PC-3 (cell line): Measurements from ENCODE around the gene SARNP. TPM values are rescaled to one million over a fixed set of nuclear protein-coding genes. Genes with fewer than 3 reads are reported as not detected.

Experiments
- ATAC-seq: fragments of 200-7000 bp; cut with Tn5 transposase; 2 replicates; pipeline ENCODE4 v1.9.1; 2020; ENCODE audit warnings: mild to moderate bottlenecking, moderate library complexity
- BruUV-seq: library from RNA; stranded (reverse); fragments of 400-500 nt; replicated peaks from 2 replicates; lab custom pipeline; 2021; lab: Mats Ljungman, UMichigan
- CTCF ChIA-PET: fragments of 300-600 bp; sonication (Branson Sonifier 250); formaldehyde crosslinking; loops from one replicate; lab custom pipeline; 2022; ENCODE audit warnings: antibody characterized with exemption; lab: Charles Lee
- POLR2A ChIA-PET: fragments of 300-600 bp; sonication (Branson Sonifier 250); formaldehyde crosslinking; loops from one replicate; lab custom pipeline; 2022; ENCODE audit warnings: antibody characterized with exemption; ENCODE audit not compliant: unreplicated experiment; lab: Charles Lee
- DNase-seq: peaks from one replicate; pipeline ENCODE4 v3.0.0-alpha.2; 2015
- H2AFZ ChIP-seq: fragments of 300-600 bp; sonication (generic); 2 replicates; pipeline ENCODE4 v1.6.0; 2016; ENCODE audit warnings: antibody characterized with exemption, low read length
- H3F3A ChIP-seq: fragments of 300-600 bp; sonication (generic); one replicate; pipeline ENCODE4 v1.6.0; 2017; ENCODE audit warnings: antibody characterized with exemption, low read length, control low read depth, mild to moderate bottlenecking; ENCODE audit not compliant: unreplicated experiment
- H3K27ac ChIP-seq: fragments of 300-600 bp; sonication (generic); 2 replicates; pipeline ENCODE4 v1.5.1; 2016; ENCODE audit warnings: mild to moderate bottlenecking, low read length
- H3K27me3 ChIP-seq: fragments of 300-600 bp; sonication (generic); 2 replicates; pipeline ENCODE4 v1.6.1; 2016; ENCODE audit warnings: low read length, mixed read lengths
- H3K36me3 ChIP-seq: fragments of 300-600 bp; sonication (generic); 2 replicates; pipeline ENCODE4 v1.6.1; 2016; ENCODE audit warnings: low read depth, mixed run types, low read length, mixed read lengths
- H3K4me1 ChIP-seq: fragments of 300-600 bp; sonication (generic); 2 replicates; pipeline ENCODE4 v1.5.1; 2016; ENCODE audit warnings: low read length; ENCODE audit not compliant: insufficient read depth
- H3K4me2 ChIP-seq: fragments of 300-600 bp; sonication (generic); 2 replicates; pipeline ENCODE4 v1.6.0; 2016; ENCODE audit warnings: low read length
- H3K4me3 ChIP-seq: fragments of 300-600 bp; sonication (generic); 2 replicates; pipeline ENCODE4 v1.5.1; 2016; ENCODE audit warnings: mild to moderate bottlenecking, low read length, mixed read lengths
- H3K79me2 ChIP-seq: fragments of 300-600 bp; sonication (generic); 2 replicates; pipeline ENCODE4 v1.6.1; 2017; ENCODE audit warnings: low read length, mixed read lengths
- H3K9ac ChIP-seq: fragments of 300-600 bp; sonication (generic); 2 replicates; pipeline ENCODE4 v1.6.0; 2016; ENCODE audit warnings: mild to moderate bottlenecking, low read length
- H3K9me2 ChIP-seq: fragments of 300-600 bp; sonication (generic); replicated peaks from 2 replicates; pipeline ENCODE4 v1.6.1; 2016; ENCODE audit warnings: mixed run types, low read length, mixed read lengths
- H3K9me3 ChIP-seq: fragments of 300-600 bp; sonication (generic); 2 replicates; pipeline ENCODE4 v1.6.1; 2016; ENCODE audit warnings: low read length, mixed read lengths
- H4K20me1 ChIP-seq: fragments of 300-600 bp; sonication (generic); 2 replicates; pipeline ENCODE4 v1.6.1; 2016; ENCODE audit warnings: low read length, mixed read lengths
- EZH2 ChIP-seq: fragments of 300-600 bp; sonication (generic); IDR thresholded peaks from one replicate; pipeline ENCODE4 v1.6.1; 2017; ENCODE audit warnings: antibody characterized with exemption, mild to moderate bottlenecking, low read length; ENCODE audit not compliant: unreplicated experiment
- EZH2phosphoT487 ChIP-seq: fragments of 300-600 bp; sonication (generic); IDR thresholded peaks from 2 replicates; pipeline ENCODE4 v1.6.1; 2018; ENCODE audit warnings: mild to moderate bottlenecking, antibody characterized with exemption, low read length, borderline replicate concordance
- intact Hi-C: fragments of 100-400 bp; cut with micrococcal nuclease; formaldehyde crosslinking; loops from 2 replicates; pipeline ENCODE4 v1.9.0; 2023
- total RNA-seq: library from RNA; depleted of rRNA; stranded (reverse); fragments of >200 nt; gene quantifications from 2 replicates; pipeline ENCODE4 v1.2.3, GENCODE V29; 2014
- TF ChIP-seq, protein P1 (sequence below): fragments of 300-600 bp; sonication (generic); conservative IDR thresholded peaks from 2 replicates; pipeline ENCODE4 v1.5.1; 2017; ENCODE audit warnings: antibody characterized with exemption, low read depth, mild to moderate bottlenecking, low read length

Gene SARNP
- total RNA-seq, 1 experiment from 2014 or later: 103 TPM

DNA sequence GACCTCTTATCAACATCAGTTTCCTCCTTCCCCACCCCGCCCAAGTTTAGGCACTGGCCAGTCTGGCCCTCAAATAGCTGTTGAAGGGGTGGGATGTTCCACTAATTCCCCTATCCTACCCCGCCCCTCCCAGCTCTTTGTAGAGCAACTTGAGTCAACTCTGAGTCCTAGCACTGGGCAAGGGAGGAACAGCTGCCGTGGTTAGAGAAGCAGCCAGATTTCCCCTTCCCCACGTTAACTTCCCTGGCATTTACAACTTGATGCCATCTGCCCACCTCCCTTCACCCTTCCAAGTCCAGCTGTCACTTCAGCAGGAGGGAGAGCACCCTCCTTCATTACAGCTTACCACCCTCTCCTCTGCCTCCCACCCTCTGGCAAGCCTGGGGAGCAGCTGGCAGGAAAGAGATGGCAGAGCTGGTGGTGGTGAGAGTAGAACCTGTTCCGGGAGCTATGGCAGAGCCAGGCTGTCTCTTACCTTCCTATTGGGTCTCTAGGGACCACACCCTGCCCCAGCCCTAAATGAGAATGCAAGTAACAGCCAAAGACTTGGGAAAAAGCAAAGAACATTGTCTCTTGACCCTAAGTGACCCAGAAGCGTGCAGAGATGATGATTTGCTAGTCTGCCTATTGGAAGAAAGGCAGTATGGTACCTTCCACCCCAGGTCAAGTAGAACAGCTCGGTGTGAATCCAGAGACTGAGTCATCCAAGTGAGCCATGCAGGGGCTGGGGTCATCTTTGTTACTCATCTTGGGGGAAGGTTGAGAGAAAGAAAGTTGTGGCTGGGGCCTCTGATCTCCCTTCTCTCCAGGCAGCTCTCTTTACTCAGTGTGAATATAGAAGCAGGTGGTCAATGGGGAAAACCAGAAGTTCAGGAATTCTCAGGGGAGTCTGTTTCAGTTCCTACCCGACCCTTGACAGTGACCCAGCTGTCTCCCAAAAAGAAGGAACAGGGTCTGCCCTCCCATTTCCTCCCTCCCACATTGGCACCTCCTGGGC, 100.2 kb downstream of the SARNP start:
- H3K27ac ChIP-seq: peak overlapping the region; percentile 86
- POLR2A ChIA-PET: interaction anchor here (1.2 kb wide), 1 partner anchor 12 kb away, joined by 7 read pairs; the partner anchor contains the start of gene CD63
- H3K79me2 ChIP-seq: no peaks in the 10 kb centered on the region
- no TSS peak for BruUV-seq
- no peaks in the 10 kb centered on the region for H3K9me3 ChIP-seq
- H3K4me1 ChIP-seq: peaks cover 73% of the 10 kb centered on the region
- no peaks in the 10 kb centered on the region for H3K27me3 ChIP-seq
- no peaks in the 10 kb centered on the region for H4K20me1 ChIP-seq
- TF ChIP-seq, protein P1, sequence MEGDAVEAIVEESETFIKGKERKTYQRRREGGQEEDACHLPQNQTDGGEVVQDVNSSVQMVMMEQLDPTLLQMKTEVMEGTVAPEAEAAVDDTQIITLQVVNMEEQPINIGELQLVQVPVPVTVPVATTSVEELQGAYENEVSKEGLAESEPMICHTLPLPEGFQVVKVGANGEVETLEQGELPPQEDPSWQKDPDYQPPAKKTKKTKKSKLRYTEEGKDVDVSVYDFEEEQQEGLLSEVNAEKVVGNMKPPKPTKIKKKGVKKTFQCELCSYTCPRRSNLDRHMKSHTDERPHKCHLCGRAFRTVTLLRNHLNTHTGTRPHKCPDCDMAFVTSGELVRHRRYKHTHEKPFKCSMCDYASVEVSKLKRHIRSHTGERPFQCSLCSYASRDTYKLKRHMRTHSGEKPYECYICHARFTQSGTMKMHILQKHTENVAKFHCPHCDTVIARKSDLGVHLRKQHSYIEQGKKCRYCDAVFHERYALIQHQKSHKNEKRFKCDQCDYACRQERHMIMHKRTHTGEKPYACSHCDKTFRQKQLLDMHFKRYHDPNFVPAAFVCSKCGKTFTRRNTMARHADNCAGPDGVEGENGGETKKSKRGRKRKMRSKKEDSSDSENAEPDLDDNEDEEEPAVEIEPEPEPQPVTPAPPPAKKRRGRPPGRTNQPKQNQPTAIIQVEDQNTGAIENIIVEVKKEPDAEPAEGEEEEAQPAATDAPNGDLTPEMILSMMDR: no peak
- peak overlapping the region; percentile 72 for H3K4me3 ChIP-seq
- ATAC-seq: no peak
- intact Hi-C loops: no loop called here
- H3K4me2 ChIP-seq: peak overlapping the region; percentile 89
- no peaks in the 10 kb centered on the region for H3F3A ChIP-seq
- CTCF ChIA-PET: interaction anchor here (0.6 to 1.0 kb wide), 2 partner anchors 36 to 41 kb away, joined by 4 read pairs; a partner anchor contains a TSS
- H3K9ac ChIP-seq: peak overlapping the region; percentile 78
- H3K36me3 ChIP-seq: no peaks in the 10 kb centered on the region
- H2AFZ ChIP-seq: peak overlapping the region; percentile 96
- H3K9me2 ChIP-seq: no peaks in the 10 kb centered on the region
- peak; percentile 82 for DNase-seq

GRCh38 chr12:55716582-55716957, 101.0 kb downstream of the SARNP start:
- Histone ChIP-seq H3K4me2 (peak overlapping the region; percentile 89), H4K20me1 (no peaks in the 10 kb centered on the region), H3K27ac (peak overlapping the region; percentile 86), H3K79me2 (no peaks in the 10 kb centered on the region), H2AFZ (peak overlapping the region; percentile 96), H3K27me3 (no peaks in the 10 kb centered on the region), H3K9me2 (no peaks in the 10 kb centered on the region), H3F3A (no peaks in the 10 kb centered on the region), H3K9me3 (no peaks in the 10 kb centered on the region), H3K4me3 (peak overlapping the region; percentile 72), H3K4me1 (peaks cover 66% of the 10 kb centered on the region), H3K9ac (peak overlapping the region; percentile 78), H3K36me3 (no peaks in the 10 kb centered on the region)
- ChIA-PET CTCF (interaction anchor here (1.0 kb wide), 1 partner anchor 35 kb away, joined by 4 read pairs; a partner anchor contains a TSS), POLR2A (interaction anchor here (1.2 kb wide), 1 partner anchor 12 kb away, joined by 7 read pairs; the partner anchor contains the start of gene CD63)
- peak; percentile 4 for ATAC-seq
- no peak for DNase-seq
- intact Hi-C loops: no loop called here
- TF ChIP-seq, protein P1: no peak
- TF ChIP-seq EZH2 (no peak), EZH2phosphoT487 (no peak)
- BruUV-seq: no TSS peak
